DOHH2 (cell line): ENCODE measurements around the gene CDK5RAP2.

Source experiments
- H3F3A ChIP-seq: fragments of 200-600 bp; sonication (generic), shearing (Covaris generic); 2 replicates; pipeline ENCODE4 v1.6.0; 2016; ENCODE audit warnings: antibody characterized with exemption, mild to moderate bottlenecking; ENCODE audit not compliant: control insufficient read depth, insufficient read depth
- H3K27ac ChIP-seq: fragments of 200-600 bp; sonication (generic); 2 replicates; pipeline ENCODE4 v1.5.1; 2014; ENCODE audit warnings: low read depth, mild to moderate bottlenecking, low read length, moderate library complexity
- H3K27me3 ChIP-seq: fragments of 200-600 bp; sonication (generic); 2 replicates; pipeline ENCODE4 v1.6.1; 2014; ENCODE audit warnings: mild to moderate bottlenecking, low read length, mixed read lengths; ENCODE audit not compliant: control insufficient read depth
- H3K36me3 ChIP-seq: fragments of 200-600 bp; sonication (generic); 2 replicates; pipeline ENCODE4 v1.6.1; 2014; ENCODE audit warnings: mild to moderate bottlenecking, low read length, moderate library complexity, mixed read lengths; ENCODE audit not compliant: control insufficient read depth
- H3K4me1 ChIP-seq: fragments of 200-600 bp; sonication (generic); 2 replicates; pipeline ENCODE4 v1.6.1; 2014; ENCODE audit warnings: mild to moderate bottlenecking, low read length, mixed read lengths; ENCODE audit not compliant: control insufficient read depth
- H3K4me2 ChIP-seq: fragments of 200-600 bp; sonication (generic); 2 replicates; pipeline ENCODE4 v1.6.0; 2014; ENCODE audit warnings: mild to moderate bottlenecking, low read length, moderate library complexity
- H3K4me3 ChIP-seq: fragments of 200-600 bp; sonication (generic); 2 replicates; pipeline ENCODE4 v1.5.1; 2014; ENCODE audit warnings: mild to moderate bottlenecking, low read length, mixed read lengths
- H3K79me2 ChIP-seq: fragments of 200-600 bp; sonication (generic); 2 replicates; pipeline ENCODE4 v1.6.1; 2014; ENCODE audit warnings: mild to moderate bottlenecking, low read length, mixed read lengths; ENCODE audit not compliant: control insufficient read depth
- H3K9me2 ChIP-seq: fragments of 200-600 bp; sonication (generic); replicated peaks from 2 replicates; pipeline ENCODE4 v1.6.1; 2014; ENCODE audit warnings: mild to moderate bottlenecking, low read length, mixed read lengths; ENCODE audit not compliant: control insufficient read depth
- H3K9me3 ChIP-seq: fragments of 200-600 bp; sonication (generic); 2 replicates; pipeline ENCODE4 v1.6.1; 2014; ENCODE audit warnings: antibody characterized with exemption, low read length, mixed read lengths; ENCODE audit not compliant: control insufficient read depth, insufficient read depth
- H4K20me1 ChIP-seq: fragments of 200-600 bp; sonication (generic); 2 replicates; pipeline ENCODE4 v1.6.0; 2014; ENCODE audit warnings: low read depth, mild to moderate bottlenecking, antibody characterized with exemption, low read length, moderate library complexity; ENCODE audit not compliant: control insufficient read depth, insufficient read depth
- CTCF ChIP-seq: fragments of 200-600 bp; sonication (generic); IDR thresholded peaks from one replicate; pipeline ENCODE4 v1.5.1; 2014; ENCODE audit warnings: antibody characterized with exemption, mild to moderate bottlenecking, low read depth, low read length; ENCODE audit not compliant: poor library complexity, severe bottlenecking
- EZH2phosphoT487 ChIP-seq: fragments of 200-600 bp; sonication (generic); IDR thresholded peaks from 2 replicates; pipeline ENCODE4 v1.6.1; 2017; ENCODE audit warnings: borderline replicate concordance, mild to moderate bottlenecking, antibody characterized with exemption, low read length, moderate library complexity, mixed read lengths

The CDK5RAP2 gene

GRCh38 chr9:120484162-120484561, 95.8 kb downstream of the CDK5RAP2 start:
- no peaks in the 10 kb centered on the region for H3K9me3 ChIP-seq
- no peaks in the 10 kb centered on the region for H3K27me3 ChIP-seq
- H4K20me1 ChIP-seq, result no peaks in the 10 kb centered on the region
- H3K36me3 ChIP-seq, result peaks cover 56% of the 10 kb centered on the region
- H3K4me2 ChIP-seq, result no peak overlapping the region
- H3K27ac ChIP-seq, result no peak overlapping the region
- H3F3A ChIP-seq, result no peaks in the 10 kb centered on the region
- TF ChIP-seq CTCF (no peak), EZH2phosphoT487 (no peak)
- no peaks in the 10 kb centered on the region for H3K4me1 ChIP-seq
- H3K79me2 ChIP-seq, result no peaks in the 10 kb centered on the region
- H3K4me3 ChIP-seq, result no peak overlapping the region
- no peaks in the 10 kb centered on the region for H3K9me2 ChIP-seq

GRCh38 chr9:120482424-120483186, 97.4 kb downstream of the CDK5RAP2 start:
- peaks cover 57% of the 10 kb centered on the region for H3K36me3 ChIP-seq
- H3K4me2 ChIP-seq, result no peak overlapping the region
- H4K20me1 ChIP-seq, result no peaks in the 10 kb centered on the region
- no peak for TF ChIP-seq EZH2phosphoT487
- TF ChIP-seq CTCF, result no peak
- no peaks in the 10 kb centered on the region for H3K4me1 ChIP-seq
- no peaks in the 10 kb centered on the region for H3F3A ChIP-seq
- no peaks in the 10 kb centered on the region for H3K27me3 ChIP-seq
- no peak overlapping the region for H3K4me3 ChIP-seq
- H3K9me2 ChIP-seq, result no peaks in the 10 kb centered on the region
- no peaks in the 10 kb centered on the region for H3K9me3 ChIP-seq
- H3K27ac ChIP-seq, result no peak overlapping the region
- H3K79me2 ChIP-seq, result no peaks in the 10 kb centered on the region

- peaks cover 57% of the 10 kb centered on the region for H3K36me3 ChIP-seq
- no peaks in the 10 kb centered on the region for H3K79me2 ChIP-seq
- H3K27ac ChIP-seq, result no peak overlapping the region
- H3K9me3 ChIP-seq, result no peaks in the 10 kb centered on the region
- H3K9me2 ChIP-seq, result no peaks in the 10 kb centered on the region
- H3K4me1 ChIP-seq, result no peaks in the 10 kb centered on the region
- TF ChIP-seq CTCF (no peak), EZH2phosphoT487 (no peak)
- H3F3A ChIP-seq, result no peaks in the 10 kb centered on the region
- no peak overlapping the region for H3K4me3 ChIP-seq
- no peaks in the 10 kb centered on the region for H3K27me3 ChIP-seq
- no peaks in the 10 kb centered on the region for H4K20me1 ChIP-seq
- no peak overlapping the region for H3K4me2 ChIP-seq
Observed at GRCh38 chr9:120481846-120482245, 98.1 kb downstream of the CDK5RAP2 start.
